ENCODE measurements around the gene FCN1.

FCN1 gene

GRCh38 chr9:134944916-134945315, 27.2 kb upstream of the FCN1 start:
- DNase-seq: peak; percentile 53
- no peak for TF ChIP-seq CTCF (IDR thresholded peaks at IDR 0.05; ENCODE audit: low read depth, low read length)
- no peaks in the 10 kb centered on the region for H3K27me3 ChIP-seq (ENCODE audit: insufficient read depth, low read depth, severe bottlenecking)
- H3K4me3 ChIP-seq (ENCODE audit: low read depth, low read length): peak overlapping the region; percentile 6
- H3K9me3 ChIP-seq (ENCODE audit: severe bottlenecking): no peaks in the 10 kb centered on the region
- peak overlapping the region; percentile 89 for H3K27ac ChIP-seq
- H3K36me3 ChIP-seq: peaks cover 8% of the 10 kb centered on the region

GRCh38 chr9:134944351-134944802, 26.7 kb upstream of the FCN1 start:
- Histone ChIP-seq H3K27ac (peak overlapping the region; percentile 89), H3K27me3 (ENCODE audit: insufficient read depth, low read depth, severe bottlenecking) (no peaks in the 10 kb centered on the region), H3K9me3 (ENCODE audit: severe bottlenecking) (no peaks in the 10 kb centered on the region), H3K4me3 (ENCODE audit: low read depth, low read length) (no peak overlapping the region), H3K36me3 (peaks cover 8% of the 10 kb centered on the region)
- peak; percentile 96 for DNase-seq
- TF ChIP-seq CTCF (IDR thresholded peaks at IDR 0.05; ENCODE audit: low read depth, low read length): no peak

- no peaks in the 10 kb centered on the region for H3K27me3 ChIP-seq (ENCODE audit: insufficient read depth, low read depth, severe bottlenecking)
Observed at GRCh38 chr9:134943836-134944235, 26.1 kb upstream of the FCN1 start.

GRCh38 chr9:134943411-134943810, 25.7 kb upstream of the FCN1 start:
- DNase-seq: no peak
- Histone ChIP-seq H3K27ac (peak overlapping the region; percentile 89), H3K36me3 (peaks cover 8% of the 10 kb centered on the region), H3K27me3 (ENCODE audit: insufficient read depth, low read depth, severe bottlenecking) (no peaks in the 10 kb centered on the region), H3K9me3 (ENCODE audit: severe bottlenecking) (no peaks in the 10 kb centered on the region), H3K4me3 (ENCODE audit: low read depth, low read length) (no peak overlapping the region)
- TF ChIP-seq CTCF (IDR thresholded peaks at IDR 0.05; ENCODE audit: low read depth, low read length): no peak

More at GRCh38 chr9:134943836-134944235, 26.1 kb upstream of the FCN1 start:
- DNase-seq: no peak
- Histone ChIP-seq H3K36me3 (peaks cover 8% of the 10 kb centered on the region), H3K4me3 (ENCODE audit: low read depth, low read length) (no peak overlapping the region), H3K9me3 (ENCODE audit: severe bottlenecking) (no peaks in the 10 kb centered on the region), H3K27ac (peak overlapping the region; percentile 89)
- TF ChIP-seq CTCF (IDR thresholded peaks at IDR 0.05; ENCODE audit: low read depth, low read length): no peak

GRCh38 chr9:134942788-134943184, 25.1 kb upstream of the FCN1 start:
- no peak for DNase-seq
- Histone ChIP-seq H3K4me3 (ENCODE audit: low read depth, low read length) (no peak overlapping the region), H3K36me3 (peaks cover 8% of the 10 kb centered on the region), H3K27me3 (ENCODE audit: insufficient read depth, low read depth, severe bottlenecking) (no peaks in the 10 kb centered on the region), H3K9me3 (ENCODE audit: severe bottlenecking) (no peaks in the 10 kb centered on the region), H3K27ac (no peak overlapping the region; the same call in 1 of the 2 replicates)
- no peak for TF ChIP-seq CTCF (IDR thresholded peaks at IDR 0.05; ENCODE audit: low read depth, low read length)

Measured in WERI-Rb-1 (cell line).